Heart left ventricle (tissue), 13 donors: ENCODE results near the gene CTNNA3.

ENCODE experiments used
- POLR2A ChIP-seq, 2 donors: fragments of 450-650 bp; IDR thresholded peaks; one replicate each; pipeline ENCODE4 v1.6.1; 2017; ENCODE audit warnings: antibody characterized with exemption in 2 of 2, mild to moderate bottlenecking in 2 of 2, moderate library complexity in 2 of 2
- TF ChIP-seq, protein P1 (sequence below), 12 donors: fragments of 200-600 bp; sonication (generic) in 4 of 12; IDR thresholded peaks; one replicate each; pipeline versions ENCODE4 v1.5.0 to v1.8.0; 2018 to 2022; ENCODE audit warnings: antibody characterized with exemption in 12 of 12, mild to moderate bottlenecking in 5 of 12
- donor health status: ischemic (EF 13 %, LVEDD 7.1; RV severe dilation, severe dysfunction).
- donor health status: DM: no; HTN: yes; CAD: no.
- donor health status: DM: no; HTN: no; CAD: no.
- donor health status: ischemic (EF 25% LVEDD 6.9; RV normal size, moderate dysfunction).
- donor health status: ischemic (EF 25% LVEDD 5.7; RV mildly dilated, moderate dysfunction).
- donor health status: ischemic (EF 35%, LVEDD 5.7; RV mildly dilated, moderate dysfunction).
- donor health status: nonischemic (EF 11% LVEDD 7.7; RV severe dilation, severe dysfunction).
- donor health status: DM: yes; HTN: yes; CAD: no.
- donor health status: PGD.
- donor health status: ischemic (EF 29% LVEDD 5.4; RV normal size, mild dysfunction).
- donor health status: nonischemic (EF 23%, LVEDD 6.1; RV moderate dilation, normal function).

DNA sequence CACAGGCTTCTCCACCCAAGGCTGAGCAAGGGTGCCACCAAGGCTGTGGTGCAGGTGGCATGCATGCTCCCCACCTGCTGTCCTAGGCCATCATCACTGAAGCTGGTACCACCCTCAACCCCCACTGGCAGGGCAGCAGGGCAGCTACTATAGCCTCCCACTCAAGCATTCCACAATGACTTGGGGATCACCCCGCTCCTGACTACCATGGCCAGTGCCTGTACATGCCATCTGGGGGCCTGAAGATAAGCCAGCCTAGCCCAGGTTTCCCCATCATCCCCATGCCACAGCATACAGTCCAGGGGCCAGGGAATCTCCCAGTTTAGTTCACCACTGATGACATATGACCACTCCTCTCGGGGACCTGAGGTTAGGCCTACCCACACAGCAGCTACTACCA lies 1281.1 kb downstream of the CTNNA3 start:
- TF ChIP-seq, protein P1, sequence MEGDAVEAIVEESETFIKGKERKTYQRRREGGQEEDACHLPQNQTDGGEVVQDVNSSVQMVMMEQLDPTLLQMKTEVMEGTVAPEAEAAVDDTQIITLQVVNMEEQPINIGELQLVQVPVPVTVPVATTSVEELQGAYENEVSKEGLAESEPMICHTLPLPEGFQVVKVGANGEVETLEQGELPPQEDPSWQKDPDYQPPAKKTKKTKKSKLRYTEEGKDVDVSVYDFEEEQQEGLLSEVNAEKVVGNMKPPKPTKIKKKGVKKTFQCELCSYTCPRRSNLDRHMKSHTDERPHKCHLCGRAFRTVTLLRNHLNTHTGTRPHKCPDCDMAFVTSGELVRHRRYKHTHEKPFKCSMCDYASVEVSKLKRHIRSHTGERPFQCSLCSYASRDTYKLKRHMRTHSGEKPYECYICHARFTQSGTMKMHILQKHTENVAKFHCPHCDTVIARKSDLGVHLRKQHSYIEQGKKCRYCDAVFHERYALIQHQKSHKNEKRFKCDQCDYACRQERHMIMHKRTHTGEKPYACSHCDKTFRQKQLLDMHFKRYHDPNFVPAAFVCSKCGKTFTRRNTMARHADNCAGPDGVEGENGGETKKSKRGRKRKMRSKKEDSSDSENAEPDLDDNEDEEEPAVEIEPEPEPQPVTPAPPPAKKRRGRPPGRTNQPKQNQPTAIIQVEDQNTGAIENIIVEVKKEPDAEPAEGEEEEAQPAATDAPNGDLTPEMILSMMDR (IDR thresholded peaks at IDR 0.05), result no peak
- no peak for TF ChIP-seq POLR2A (IDR thresholded peaks at IDR 0.05)
